C1 segment of cervical spinal cord (tissue), 14 donors: ENCODE results near the gene PTPN14.
"Not testable (repeated sequence)": the region's sequence is repeated elsewhere in the genome, so short reads cannot be mapped to it uniquely, and the experiment has no call there.

Experiments used
- DNase-seq, 14 donors: peaks; one replicate each; lab custom pipeline; 2025; lab: John Stamatoyannopoulos, UW

The PTPN14 gene

DNA sequence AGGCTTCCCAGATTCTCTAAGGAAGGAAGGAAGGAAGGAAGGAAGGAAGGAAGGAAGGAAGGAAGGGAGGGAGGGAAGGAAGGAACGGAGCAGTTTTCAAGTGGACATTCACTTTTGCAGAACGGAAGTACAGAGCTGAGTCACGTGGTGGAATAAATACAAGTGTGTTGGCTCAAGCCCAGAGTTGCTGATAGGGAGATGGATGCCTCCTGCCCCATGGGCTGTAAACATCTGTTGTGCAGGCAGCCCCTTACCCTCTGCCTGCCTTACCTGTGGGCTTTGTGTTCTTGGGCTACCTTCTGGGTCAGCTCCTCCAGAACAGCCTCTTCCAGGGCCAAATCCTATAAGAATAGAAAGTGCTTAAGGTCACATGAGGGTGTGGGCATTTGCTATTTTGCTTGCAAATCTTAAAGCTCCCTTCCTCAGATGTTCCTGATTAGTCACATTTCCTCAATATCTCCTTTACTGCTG, 148.8 kb downstream of the PTPN14 start:
- DNase-seq = no peak

DNA sequence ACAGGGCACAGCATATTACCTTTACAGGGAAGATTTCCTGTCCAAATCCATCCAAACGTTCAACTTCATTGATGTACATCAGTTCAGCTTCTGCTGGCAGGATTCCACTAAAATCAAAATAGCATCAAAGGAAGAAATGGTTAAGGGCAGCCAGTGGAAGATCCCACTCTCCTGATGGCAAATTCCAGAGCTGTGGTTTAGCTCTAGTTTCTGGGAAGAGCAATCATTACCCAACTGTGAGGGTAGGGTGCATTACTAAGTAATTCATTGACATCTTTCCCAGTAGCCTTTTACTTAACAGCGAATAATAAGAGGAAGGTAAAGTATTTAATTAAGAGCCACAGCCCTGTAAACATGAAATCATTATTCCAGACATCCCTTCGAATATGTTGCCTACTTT, 149.7 kb downstream of the PTPN14 start:
- no peak for DNase-seq

DNA sequence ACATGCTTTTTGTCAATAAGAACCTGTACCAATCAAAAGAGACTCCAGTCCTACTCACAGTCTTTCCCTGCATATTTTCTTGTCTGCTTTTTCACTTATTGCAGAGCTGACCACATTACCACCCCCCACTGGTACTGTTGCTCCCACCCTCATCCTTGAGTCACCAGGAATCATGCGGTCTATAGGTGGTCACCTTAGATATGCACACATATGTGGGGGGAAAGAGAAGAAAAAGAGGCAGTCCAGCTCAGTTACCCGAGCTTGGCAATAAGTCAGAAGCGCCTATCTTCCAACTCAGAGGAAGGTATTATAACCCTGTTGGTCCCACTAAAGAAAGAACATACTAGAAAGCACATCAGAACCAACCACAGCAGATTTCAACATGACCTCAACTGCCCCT, 151.3 kb downstream of the PTPN14 start:
- no peak for DNase-seq

DNA sequence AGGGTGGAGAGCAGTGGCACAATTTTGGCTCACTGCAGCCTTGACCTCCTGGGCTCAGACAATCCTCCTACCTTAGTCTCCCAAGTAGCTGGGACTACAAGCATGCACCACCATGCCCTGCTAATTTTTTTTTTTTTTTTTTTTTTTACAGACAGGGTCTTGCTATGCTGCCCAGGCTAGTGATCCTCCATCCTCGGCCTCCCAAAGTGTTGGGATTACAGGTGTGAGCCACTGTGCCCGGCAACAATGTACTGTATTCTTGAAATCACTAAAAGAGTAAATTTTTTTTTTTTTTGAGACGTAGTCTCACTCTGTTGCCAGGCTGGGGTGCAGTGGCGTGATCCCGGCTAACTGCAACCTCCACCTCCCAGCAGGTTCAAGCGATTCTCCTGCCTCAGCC, 152.9 kb downstream of the PTPN14 start:
- no peak for DNase-seq

DNA sequence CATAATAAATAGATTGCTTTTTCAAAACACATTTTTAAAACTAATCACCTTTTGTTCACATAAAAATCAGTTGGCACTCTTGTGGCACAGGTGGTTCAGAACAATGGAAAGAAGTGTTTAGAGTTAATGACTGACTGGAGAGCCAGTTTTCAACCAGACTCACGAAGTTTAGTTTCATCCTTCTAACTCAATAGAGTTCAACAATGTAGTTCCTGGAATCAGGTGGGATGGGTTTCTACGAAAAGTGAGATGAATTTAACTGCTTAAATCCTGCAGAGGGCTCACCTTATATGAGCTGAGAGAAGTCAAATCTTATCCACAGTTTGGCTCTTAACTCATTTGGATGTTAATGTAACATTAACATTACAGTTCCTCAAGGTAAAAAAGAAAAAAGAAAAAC, 153.9 kb downstream of the PTPN14 start:
- DNase-seq = no peak

DNA sequence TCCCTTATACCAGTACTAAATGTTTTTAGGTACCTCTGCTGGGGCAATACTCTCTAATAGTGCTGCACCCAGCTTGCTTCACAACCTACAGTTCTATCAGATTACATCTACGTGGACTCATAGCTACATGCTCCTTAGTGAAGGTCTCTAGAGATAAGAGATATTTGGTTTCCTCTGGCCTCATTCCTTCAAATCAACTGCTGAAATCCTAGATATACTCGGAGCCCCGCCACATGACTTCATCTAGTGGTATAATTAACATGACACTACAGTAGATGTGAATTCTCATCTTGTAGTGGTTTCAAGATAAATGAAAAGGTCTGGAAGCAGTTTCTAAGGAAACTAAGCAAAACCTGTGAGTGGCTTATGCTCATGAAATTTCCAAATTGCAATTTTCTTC, 155.1 kb downstream of the PTPN14 start:
- DNase-seq = no peak

DNA sequence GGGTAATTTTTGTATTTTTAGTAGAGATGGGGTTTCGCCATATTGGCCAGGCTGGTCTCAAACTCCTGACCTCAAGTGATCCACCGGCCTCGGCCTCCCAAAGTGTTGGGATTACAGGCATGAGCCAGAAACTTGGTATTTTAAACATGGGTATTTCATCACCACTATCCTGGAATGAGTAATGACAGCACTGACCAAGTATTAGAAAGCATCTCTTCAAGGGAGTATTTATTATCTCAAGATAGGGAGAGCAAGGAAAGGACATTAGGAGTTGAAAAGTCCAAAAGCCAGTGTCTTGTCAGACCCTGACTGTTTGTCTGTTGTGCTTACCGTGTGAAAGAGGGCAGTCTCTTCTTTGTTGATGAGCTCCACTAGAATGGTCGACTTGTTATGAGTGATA, 156.8 kb downstream of the PTPN14 start:
- not testable (repeated sequence) for DNase-seq

DNA sequence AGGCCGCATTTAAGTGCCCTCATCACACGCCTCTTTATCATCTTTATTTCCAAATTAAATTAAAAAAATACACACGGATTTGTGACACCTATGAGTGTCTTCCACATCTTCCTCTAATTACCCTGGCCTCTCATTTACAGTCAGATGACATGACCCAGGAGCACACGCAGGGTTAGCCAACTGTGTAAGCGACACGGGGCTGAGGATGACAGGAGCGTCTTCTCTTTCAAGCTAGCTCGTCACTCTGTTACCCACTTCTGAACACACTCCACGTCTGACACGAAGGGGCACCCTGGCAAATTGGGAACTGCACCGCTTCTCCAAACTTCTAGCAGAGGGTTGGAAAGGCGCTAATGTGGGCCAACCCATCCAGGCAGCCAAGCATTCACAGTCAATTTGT, 158.3 kb downstream of the PTPN14 start:
- DNase-seq = no peak

DNA sequence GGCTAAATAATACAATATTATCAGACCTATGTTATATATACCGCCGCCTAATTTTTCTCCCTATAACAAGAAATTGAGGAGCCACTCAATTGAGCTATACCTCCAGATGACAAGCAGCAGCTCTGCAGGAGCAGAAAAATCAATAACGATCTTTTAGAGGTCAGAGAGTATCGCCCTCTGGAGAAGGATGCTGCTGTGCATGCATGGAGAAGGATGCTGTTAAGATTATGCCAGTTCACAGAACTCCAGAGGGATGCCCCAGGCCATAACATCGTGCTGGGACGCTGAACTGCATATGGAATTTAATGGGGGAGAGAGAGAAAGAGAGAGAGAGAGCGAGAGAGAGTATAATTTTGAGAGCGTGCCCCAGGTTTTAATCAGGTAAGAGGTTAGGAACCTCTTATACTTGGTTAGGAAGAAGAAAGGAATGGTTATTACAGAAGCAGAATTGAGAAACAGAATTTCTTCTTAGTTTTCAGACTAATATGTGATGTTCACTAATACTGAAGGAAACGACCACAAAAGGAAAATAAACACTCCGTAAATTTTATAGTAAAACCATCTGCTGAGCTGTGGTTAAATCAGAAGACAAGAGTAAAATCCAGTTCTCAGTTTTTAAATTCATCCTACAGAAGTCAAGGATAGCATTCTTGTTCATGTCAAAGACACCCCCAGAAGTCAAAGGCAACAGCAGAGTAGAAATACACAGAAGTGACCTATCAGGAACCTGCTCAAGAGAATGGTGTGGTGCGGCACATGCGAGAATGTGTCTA, 159.3 kb downstream of the PTPN14 start:
- DNase-seq = no peak

DNA sequence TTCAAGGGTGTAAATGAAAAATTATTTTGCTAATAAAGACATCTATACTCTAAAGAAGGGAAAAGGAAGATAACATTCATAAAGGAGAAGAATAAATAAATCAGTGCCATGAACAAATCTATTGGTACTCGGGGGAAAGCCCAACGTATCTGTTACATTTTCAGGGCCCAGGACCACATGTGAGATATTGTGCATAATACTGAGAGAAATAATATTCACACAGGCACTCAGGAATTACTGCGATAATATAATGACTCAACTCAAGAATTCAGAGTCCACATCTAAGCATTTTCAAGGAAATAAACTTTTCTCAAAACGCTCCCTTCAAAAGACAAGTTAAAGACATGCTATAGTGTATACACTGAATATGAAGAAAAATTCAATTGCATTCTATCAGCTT, 161.7 kb downstream of the PTPN14 start:
- no peak for DNase-seq

DNA sequence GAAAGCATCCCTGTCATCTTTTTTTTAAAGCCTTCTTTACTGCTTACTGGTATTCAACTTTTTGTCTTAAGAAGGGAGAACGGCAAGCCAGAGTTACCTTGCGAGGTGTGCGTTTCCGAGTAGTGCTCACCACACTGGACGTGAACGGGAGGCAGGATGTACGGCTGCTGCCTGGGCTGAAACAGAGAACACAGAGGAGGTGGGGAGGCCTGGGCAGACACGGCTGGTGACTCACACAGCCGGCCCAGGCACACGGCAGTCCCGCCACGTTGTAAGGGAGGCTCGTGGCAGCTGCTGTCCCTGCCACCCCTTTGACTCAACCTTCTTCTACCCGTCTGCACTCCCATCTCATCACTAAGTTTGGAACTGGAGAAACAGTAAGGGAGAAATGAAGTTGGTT, 164.7 kb downstream of the PTPN14 start:
- DNase-seq = no peak

DNA sequence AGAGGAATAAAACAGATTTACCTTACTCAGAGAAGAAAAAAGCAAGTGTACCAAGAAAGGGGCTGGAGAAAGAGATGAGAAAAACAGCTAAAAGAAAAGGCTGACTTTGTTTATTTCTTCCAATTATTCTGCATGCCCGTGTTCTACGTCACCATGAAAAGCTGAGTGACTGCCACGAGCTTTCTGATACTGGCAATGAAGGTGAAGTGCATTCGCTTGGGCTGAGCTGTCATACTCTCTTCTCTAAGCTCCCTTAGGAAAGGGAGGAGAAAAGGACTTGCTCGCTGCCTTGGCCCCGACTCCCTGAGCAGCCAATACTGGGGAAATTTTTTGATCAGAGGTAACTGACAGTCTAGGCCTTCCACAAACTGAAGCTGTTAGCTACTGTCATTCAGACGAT, 165.1 kb downstream of the PTPN14 start:
- DNase-seq = no peak

DNA sequence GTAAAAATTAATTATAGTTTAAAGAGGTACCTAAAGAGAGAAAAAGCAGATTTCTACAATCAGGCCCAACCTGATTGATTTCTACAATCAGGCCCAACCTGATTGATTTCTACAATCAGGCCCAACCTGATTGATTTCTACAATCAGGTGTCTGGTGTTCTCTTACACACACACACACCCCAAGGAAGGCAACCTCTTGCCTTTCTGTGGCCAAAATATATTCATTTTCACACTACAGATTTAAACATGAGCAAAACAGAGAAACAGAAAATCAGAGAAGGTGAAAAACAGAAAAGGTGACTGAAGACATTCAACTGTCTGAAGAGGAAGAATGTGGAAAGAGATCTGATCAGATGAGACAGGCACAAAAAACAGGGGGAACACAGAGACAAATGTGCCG, 166.0 kb downstream of the PTPN14 start:
- DNase-seq = no peak

DNA sequence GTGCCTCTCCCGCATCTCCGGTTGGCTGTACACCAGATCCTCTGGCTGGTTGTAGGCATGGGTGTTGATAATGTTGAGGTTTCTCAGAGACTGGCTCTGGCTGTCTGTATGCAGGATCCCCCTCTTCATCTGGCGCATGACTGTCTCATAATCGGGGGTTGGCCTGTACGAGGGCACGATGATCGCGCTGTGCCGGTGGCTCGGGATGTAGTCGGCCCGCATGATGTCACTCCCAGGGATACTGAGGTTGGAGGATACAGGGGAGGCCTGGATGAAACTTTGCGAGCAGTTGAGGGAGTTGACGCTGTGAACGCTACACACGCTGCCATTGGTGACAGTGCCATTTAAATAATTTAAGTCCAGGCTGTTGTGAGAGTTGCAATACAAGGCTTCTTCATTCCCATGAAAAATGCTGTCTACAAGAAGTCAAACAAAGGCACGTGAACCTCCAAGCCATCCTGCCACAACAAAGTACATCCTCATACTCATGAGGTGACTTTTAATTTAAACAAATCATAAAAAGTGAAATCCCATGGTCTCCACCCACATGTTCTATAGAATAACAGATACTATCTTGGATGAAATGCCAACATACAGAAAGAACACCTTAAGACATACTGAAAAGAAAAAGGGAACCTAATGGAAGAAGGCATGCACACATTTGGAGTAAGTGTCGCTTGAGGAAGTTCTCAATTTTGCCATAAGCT, 166.9 kb downstream of the PTPN14 start:
- DNase-seq = no peak

DNA sequence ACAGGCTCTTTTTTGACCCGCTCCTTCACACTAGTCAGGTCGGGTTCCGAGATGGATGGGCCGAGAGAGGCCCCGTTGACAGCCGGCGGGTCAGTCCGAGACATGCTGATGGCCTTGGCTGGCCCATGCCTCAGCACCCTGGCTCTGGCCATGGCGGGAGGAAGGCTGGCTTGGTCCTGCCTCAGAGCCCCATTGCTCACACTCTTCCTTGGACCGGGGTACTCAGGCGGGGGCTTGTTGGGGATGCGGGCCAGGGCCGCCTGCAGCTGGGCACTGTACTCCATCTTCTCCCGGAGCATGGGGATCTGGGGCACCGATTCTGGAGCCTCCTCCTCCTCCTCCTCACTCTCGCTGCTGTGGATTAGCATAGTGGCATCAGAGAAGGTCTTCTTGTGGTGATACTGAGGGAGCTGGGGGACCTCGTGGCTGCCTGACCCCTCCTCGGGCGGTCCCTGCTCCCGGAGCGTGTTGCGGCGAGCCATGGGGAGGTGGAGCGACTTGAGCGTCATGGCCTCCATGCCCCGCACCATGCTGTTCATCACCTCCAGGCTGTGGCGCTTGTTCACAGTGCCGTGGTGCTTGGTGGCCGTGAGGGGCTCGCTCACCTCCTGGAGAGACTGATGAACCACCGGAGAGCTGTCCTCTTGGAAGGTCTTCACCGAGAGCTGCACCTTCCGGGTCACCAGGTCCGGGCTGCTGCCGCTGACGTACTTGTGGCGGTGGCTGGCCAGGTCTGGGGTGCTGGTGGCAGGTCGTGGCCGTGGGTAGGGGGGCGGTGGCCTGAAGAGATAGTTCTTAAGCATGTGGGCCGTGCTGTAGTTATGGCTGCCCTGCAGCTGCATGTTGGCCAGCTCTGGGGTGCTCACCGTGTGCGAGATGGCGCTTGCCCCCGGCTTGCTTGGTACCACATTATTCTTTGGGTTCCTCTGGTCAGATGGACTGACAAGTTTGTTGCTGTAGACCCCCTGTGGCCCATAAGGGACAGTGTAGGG, 167.7 kb downstream of the PTPN14 start:
- no peak for DNase-seq

DNA sequence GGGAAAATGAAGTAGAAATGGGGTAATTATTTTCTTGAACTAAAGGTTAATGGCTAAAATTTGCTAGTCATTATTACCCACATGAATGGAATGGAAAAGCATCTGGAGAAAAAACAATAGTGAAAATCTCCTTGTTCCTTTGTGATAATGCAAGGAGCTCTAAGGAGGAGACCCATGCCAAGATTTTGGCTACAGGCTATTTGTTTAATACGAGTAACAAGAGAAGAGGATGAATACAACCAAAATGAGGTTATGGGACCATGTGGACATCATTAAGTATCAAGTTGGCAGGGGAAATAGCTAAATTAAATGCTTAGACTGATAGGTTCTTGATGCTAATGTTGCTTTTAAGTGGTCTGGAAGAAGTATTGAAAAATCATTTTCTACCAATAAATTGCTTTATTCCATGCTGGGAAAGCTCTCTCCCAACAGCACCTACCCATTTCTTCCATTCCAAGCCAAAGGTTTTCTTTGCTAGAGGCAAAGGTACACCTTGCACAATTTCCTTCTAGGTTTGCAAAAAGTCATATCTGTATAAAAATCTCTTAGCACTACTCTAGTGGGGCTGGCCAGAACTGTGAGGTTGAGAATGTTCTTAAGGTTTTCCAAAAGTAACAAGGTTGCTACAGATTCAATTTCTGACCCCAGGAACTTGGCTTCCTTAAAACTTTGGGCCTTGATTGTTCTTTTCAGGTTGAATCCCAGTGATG, 170.3 kb downstream of the PTPN14 start:
- no peak for DNase-seq

DNA sequence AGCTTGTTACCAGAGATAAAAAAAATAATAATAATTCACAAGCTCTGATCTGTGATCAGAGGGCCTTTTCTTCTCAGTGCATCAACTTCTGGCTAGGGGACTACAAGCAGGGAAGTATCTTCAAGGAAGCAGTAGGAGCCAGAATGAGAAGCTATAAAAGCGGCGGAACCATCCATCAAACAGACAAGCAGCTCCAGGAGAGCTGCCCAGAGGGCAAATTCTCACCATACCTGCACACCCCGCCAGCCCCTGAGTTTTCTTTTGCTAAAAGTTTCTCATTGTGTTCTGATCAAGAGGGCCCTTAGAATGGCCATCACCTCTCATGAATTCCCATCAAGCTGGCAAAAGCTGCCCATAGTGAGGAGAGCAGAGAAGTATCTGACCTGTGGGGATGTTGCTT, 171.0 kb downstream of the PTPN14 start:
- no peak for DNase-seq

DNA sequence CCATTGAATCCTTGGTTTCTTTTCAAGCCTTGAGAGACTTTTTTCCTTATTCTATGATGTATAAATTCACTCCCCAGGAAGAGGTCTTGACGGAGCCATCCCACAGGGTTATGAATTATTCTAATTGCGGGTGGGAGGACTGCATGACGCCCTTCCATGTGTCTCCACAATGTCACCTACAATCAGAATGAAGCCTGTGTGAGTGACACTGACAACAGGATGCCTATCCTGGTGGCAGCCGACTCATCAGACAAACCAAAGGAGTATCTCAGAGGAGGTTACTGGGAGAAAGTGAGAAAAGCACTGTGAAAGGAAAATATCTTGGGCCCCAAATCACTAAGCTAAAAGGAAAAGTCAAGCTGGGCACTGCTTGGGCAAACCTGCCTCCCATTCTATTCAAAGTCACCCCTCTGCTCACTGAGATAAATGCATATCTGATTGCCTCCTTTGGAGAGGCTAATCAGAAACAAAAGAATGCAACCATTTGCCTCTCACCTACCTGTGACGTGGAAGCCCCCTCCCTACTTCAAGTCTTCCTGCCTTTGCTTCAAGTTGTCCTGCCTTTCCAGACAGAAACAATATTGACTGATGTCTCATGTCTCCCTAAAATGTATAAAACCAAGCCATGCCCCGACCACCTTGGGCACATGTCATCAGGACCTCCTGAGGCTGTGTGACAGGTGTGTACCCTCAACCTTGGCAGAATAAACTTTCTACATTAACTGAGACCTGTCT, 172.0 kb downstream of the PTPN14 start:
- DNase-seq = no peak

DNA sequence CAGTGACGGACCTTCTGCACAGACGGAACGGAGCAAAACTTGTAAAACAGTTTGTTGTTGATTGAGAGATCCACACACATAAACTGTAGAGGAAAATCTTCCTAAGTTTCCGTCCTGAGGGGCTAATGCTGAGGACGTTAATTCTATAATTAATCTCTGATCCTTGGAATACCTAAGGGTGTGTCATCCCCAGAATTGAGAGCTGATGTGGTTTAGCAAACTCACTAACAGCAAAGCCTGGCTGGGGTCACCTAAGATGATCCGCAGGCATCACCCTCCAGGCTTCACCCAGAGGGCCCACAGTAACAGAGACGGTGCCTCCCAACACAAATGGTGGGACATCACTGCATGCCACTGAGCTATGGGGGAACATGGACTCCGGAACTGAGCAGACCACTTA, 172.9 kb downstream of the PTPN14 start:
- DNase-seq = no peak

DNA sequence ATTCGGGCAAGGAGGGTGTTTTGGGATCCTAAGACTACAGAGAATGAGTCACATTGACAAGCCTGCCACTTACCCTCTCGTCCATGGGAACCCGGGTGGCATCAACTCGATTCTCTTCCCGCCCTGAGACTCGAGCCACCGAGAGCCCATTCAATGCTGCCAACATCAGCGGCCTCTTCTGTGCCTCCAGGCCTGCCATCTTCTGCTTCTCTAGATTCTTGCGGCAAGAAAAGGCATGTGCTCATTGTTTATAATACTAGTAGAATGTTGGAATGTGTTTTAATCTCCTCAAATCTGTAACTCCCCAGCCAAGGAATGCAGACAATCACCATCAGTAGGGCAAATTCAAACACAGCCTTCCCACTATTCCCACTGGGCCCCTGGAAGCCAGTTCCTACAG, 173.5 kb downstream of the PTPN14 start:
- DNase-seq = no peak

DNA sequence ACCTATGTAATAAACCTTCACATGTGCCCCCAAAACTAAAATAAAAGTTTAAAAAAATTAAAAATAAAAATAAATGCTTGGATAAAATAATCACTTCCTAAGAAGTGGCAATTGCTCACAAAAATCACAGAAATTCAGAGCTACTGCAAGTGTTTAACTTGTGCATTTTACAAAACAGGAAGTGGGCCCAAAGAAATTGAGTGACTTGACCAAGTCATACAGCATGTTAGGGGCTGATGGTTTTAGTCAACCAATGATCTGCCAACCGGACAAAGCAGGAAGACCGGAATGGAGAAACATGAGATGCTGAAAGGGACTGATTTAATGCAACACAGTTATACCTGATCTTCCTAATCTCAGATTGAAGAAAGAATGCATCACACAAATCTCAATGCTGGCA, 173.9 kb downstream of the PTPN14 start:
- DNase-seq = no peak
